ENCODE data around the gene ZNF141. TPM values are rescaled to one million over a fixed set of nuclear protein-coding genes. Genes with fewer than 3 reads are reported as not detected.
"Not testable (repeated sequence)": the region's sequence is repeated elsewhere in the genome, so short reads cannot be mapped to it uniquely, and the experiment has no call there.

The ZNF141 gene
- 9.5 and 9.7 TPM in 2 replicates for total RNA-seq

- H3K4me3 ChIP-seq (ENCODE audit: low read depth, low read length), result peak within 1 kb of the TSS; percentile 72
- peak; percentile 99 for DNase-seq (ENCODE audit: low read depth)
- TF ChIP-seq, protein P1, sequence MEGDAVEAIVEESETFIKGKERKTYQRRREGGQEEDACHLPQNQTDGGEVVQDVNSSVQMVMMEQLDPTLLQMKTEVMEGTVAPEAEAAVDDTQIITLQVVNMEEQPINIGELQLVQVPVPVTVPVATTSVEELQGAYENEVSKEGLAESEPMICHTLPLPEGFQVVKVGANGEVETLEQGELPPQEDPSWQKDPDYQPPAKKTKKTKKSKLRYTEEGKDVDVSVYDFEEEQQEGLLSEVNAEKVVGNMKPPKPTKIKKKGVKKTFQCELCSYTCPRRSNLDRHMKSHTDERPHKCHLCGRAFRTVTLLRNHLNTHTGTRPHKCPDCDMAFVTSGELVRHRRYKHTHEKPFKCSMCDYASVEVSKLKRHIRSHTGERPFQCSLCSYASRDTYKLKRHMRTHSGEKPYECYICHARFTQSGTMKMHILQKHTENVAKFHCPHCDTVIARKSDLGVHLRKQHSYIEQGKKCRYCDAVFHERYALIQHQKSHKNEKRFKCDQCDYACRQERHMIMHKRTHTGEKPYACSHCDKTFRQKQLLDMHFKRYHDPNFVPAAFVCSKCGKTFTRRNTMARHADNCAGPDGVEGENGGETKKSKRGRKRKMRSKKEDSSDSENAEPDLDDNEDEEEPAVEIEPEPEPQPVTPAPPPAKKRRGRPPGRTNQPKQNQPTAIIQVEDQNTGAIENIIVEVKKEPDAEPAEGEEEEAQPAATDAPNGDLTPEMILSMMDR (IDR thresholded peaks at IDR 0.05; ENCODE audit: insufficient read depth, low read depth, low read length), result no peak
These were observed at the start of gene ZNF141 for GRCh38 chr4:337143-337931. Gene ZNF141, plus strand, starts transcription at chr4:337814. Its CDS starts 170 bp downstream, at chr4:337984.

DNA sequence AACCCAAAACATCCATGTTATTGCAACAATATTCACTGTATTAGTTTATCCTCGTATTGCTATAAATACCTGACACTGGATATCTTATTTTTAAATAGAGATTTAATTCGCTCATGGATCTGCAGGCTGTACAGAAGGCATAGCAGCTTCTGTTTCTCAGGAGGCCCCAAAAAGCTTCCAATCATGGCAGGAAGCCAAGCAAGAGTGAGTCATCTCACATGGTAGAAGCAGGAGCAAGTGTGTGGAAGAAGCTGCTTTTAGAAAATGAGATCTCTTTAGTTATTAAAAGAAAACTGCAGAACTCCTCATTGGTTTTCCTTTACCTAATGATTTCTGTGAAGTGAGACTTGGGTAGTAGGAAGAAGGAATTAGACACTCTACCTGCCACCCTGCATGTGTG is 48.7 kb upstream of the ZNF141 start:
- H3K4me3 ChIP-seq (ENCODE audit: low read depth, low read length), result no peak overlapping the region
- TF ChIP-seq, protein P1 (IDR thresholded peaks at IDR 0.05; ENCODE audit: insufficient read depth, low read depth, low read length), result no peak
- DNase-seq (ENCODE audit: low read depth), result peak; percentile 22

GRCh38 chr4:294732-295131 is 42.9 kb upstream of the ZNF141 start:
- no peak overlapping the region for H3K4me3 ChIP-seq (ENCODE audit: low read depth, low read length)
- TF ChIP-seq, protein P1 (IDR thresholded peaks at IDR 0.05; ENCODE audit: insufficient read depth, low read depth, low read length), result no peak

GRCh38 chr4:302381-302780 is 35.2 kb upstream of the ZNF141 start:
- no peak for DNase-seq (ENCODE audit: low read depth)
- H3K4me3 ChIP-seq (ENCODE audit: low read depth, low read length), result no peak overlapping the region
- TF ChIP-seq, protein P1 (IDR thresholded peaks at IDR 0.05; ENCODE audit: insufficient read depth, low read depth, low read length), result no peak

More at GRCh38 chr4:294732-295131, 42.9 kb upstream of the ZNF141 start:
- no peak for DNase-seq (ENCODE audit: low read depth)

DNA sequence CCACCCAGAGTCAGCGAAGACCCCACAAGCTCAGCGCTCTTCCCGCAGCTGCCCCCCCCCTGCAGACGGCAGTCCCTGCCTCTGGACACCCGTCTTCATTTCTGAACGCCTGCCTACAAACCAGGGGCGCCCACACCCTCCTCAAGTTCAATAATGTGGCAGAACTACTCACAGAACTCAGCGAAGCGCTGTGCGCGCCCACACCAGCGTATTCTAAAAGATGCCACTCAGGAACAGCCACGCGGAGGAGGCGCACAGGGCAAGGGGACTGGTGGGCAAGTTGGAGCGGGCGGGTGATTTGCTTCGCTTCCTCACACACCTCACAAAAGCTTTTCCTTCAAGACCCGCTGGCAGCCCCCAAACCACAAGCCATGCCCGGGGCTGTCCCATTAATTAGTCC is 33.1 kb upstream of the ZNF141 start:
- H3K4me3 ChIP-seq (ENCODE audit: low read depth, low read length), result peak overlapping the region; percentile 65
- not testable (repeated sequence) for DNase-seq (ENCODE audit: low read depth)

DNA sequence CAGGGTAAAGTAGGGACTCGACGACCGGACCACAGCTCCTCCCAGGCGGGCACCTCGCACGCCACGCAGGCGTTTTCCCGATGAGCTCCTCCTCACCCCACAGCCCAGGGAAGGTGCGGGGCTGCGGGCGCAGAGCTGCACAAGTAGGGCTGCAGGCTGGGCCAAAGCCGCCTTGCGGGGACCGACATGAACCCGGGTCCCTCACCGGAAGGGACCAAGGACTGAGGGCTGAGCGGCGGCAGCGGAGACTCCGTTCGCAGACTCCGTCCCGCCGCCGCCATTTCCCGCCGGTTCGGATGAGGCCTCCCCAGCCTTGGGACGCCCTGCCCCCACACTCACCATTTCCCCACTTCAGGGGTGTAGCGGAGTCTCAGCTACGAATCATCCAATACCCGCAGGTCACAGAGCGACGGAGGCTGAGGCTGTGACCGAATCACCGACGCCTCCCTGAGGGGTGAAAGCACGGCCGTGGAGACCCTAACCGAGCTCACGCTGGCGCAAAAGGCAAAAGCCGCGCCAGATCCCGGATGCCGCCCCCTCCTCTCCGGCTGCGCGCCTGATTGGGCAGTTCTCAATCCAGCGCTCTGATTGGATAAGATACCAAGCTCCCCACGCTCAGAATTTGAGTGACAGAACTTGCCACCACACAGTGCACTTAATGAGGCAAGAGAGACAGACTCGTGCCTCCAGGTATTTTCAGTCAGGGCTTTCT is 32.5 kb upstream of the ZNF141 start, which contains the start of gene ZNF732:
TSS of gene ZNF732 (minus strand) at position 506 of the 712 bp plus-strand sequence. CDS start at position 342, 164 bp downstream.
- DNase-seq (ENCODE audit: low read depth), result peak; percentile 86
- TF ChIP-seq, protein P1 (IDR thresholded peaks at IDR 0.05; ENCODE audit: insufficient read depth, low read depth, low read length), result no peak
- H3K4me3 ChIP-seq (ENCODE audit: low read depth, low read length), result peak within 1 kb of the TSS; percentile 65

DNA sequence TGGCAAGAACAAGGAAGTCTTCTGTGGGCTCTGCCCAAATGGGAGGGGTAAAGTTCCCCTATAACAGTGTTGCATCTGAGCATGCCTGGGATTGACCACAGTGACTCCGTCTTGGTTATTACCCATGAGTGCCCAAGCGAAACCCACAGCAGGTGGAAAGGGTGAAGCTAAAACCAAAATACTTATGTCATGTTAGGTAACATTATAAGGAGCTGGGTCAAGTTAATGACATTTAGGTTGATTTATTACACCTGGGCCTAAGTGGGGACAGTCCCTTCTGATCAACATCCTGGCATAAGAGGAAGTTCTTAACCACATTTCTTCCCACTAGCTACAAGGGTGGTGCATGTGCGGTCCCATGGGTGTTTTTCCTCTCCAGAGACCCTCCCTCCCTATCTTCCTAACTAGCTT is 31.1 kb upstream of the ZNF141 start:
- no peak for DNase-seq (ENCODE audit: low read depth)
- TF ChIP-seq, protein P1 (IDR thresholded peaks at IDR 0.05; ENCODE audit: insufficient read depth, low read depth, low read length), result no peak
- no peak overlapping the region for H3K4me3 ChIP-seq (ENCODE audit: low read depth, low read length)
